WI38 (cell line): ENCODE data around the gene SLC6A8.

Source experiments
- H3K4me3 ChIP-seq: 2 replicates; pipeline ENCODE4 v1.5.1; 2011; ENCODE audit warnings: low read depth, mild to moderate bottlenecking, control low read depth, low read length
- CTCF ChIP-seq: IDR thresholded peaks from 2 replicates; pipeline ENCODE4 v1.5.1; 2012; ENCODE audit warnings: low read depth, mild to moderate bottlenecking, control low read depth, low read length

The SLC6A8 gene

GRCh38 chrX:153665726-153666306 is 21.9 kb upstream of the SLC6A8 start:
- no peak overlapping the region for H3K4me3 ChIP-seq
- TF ChIP-seq CTCF: no peak

GRCh38 chrX:153667281-153667955 is 20.3 kb upstream of the SLC6A8 start:
- TF ChIP-seq CTCF: no peak
- no peak overlapping the region for H3K4me3 ChIP-seq

GRCh38 chrX:153667956-153668396 is 19.8 kb upstream of the SLC6A8 start:
- TF ChIP-seq CTCF: peak; percentile 61
- no peak overlapping the region for H3K4me3 ChIP-seq

- no peak for TF ChIP-seq CTCF
Measured at GRCh38 chrX:153668423-153669173, 19.1 kb upstream of the SLC6A8 start.

GRCh38 chrX:153669174-153669890 is 18.4 kb upstream of the SLC6A8 start:
- H3K4me3 ChIP-seq: no peak overlapping the region
- TF ChIP-seq CTCF: peak; percentile 75

More at GRCh38 chrX:153668423-153669173, 19.1 kb upstream of the SLC6A8 start:
- H3K4me3 ChIP-seq: no peak overlapping the region

- H3K4me3 ChIP-seq: no peak overlapping the region
- no peak for TF ChIP-seq CTCF
Measured at GRCh38 chrX:153669901-153670731, 17.6 kb upstream of the SLC6A8 start.
